GM21529 (cell line): Measurements from ENCODE around the gene ZNF79.

Experiments
- ATAC-seq: cut with Tn5 transposase; IDR thresholded peaks from one replicate; pipeline ENCODE4 v1.9.1; 2021; ENCODE audit not compliant: unreplicated experiment

ZNF79 gene

DNA sequence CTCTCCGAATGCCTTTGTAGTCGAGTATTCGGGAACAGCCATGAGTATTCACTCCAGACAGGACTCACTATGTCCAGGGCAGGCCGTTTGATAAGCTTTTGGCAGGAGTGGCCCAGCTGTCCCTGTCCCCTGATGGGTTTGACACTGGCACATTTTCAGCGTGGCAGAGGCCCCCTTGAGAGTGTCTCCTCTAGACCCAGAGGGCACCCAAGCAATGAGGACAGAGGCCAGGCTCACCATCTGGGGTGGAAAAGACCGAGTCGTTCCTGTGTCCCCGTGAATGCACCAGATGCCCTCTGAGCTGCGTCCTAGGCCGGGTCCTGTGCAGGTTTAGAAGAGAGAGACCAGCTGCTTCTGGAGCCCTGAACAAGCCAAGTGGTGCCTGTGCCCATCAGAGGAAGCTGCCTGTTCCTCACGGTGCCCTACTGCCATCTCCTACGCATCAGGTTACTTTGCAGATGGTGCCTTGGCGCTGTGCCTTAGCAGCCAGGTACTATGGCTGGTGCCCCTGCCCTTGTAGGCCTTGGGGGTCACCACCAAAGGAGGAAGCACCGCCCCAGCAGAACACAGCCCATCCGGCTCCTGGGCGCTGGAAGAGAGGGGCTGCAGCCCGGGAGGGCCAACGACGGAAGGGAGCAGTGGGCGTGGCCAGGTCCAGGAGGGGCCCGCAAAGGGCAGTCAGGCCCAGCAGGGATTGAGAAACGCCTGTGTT is 69.6 kb downstream of the ZNF79 start:
- ATAC-seq, result no peak

DNA sequence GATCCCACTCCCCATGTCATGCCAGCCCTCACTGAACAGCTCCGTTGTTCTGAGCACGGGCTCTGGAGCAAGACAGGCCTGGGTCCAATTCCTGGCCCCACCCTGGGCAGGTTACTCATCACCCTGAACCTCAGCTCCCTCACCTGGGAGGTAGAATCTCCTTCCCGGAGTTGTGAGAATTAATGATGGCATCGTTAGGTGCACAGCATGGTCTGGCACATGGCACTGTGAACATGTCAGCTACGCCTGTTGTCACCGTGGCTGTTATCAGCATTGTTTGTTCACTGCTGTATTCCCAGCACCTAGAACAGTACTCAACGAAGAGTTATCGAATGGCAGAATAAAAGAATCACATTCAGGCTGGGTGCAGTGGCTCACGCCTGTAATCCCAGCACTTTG is 70.1 kb downstream of the ZNF79 start:
- ATAC-seq, result no peak
